ENCODE measurements around the gene CLOCK.

Gene CLOCK

DNA sequence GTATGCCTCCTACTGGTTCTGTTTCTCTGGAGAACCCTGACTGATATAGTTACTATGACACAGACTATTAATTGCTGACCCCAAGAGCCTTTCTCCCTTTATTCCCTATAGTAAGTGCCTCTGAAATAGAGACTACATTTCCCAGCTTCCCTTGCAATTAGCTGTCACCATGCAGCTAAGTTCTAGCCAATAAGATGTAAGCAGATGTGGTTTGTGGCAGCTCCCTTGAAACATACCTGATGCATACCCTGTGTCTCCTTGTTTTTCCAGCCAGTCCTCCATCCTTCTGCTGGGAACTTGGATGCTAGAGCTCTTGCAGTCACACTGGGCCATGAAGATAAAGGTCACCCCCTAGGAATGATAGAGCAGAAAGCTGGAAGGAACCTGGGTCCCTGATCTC lies 160.6 kb downstream of the CLOCK start:
- no peak overlapping the region for H3K4me3 ChIP-seq (ENCODE audit: low read depth, low read length)

- no peak overlapping the region for H3K4me3 ChIP-seq (ENCODE audit: low read depth, low read length)
Measured at GRCh38 chr4:55385201-55385649, 161.5 kb downstream of the CLOCK start.

DNA sequence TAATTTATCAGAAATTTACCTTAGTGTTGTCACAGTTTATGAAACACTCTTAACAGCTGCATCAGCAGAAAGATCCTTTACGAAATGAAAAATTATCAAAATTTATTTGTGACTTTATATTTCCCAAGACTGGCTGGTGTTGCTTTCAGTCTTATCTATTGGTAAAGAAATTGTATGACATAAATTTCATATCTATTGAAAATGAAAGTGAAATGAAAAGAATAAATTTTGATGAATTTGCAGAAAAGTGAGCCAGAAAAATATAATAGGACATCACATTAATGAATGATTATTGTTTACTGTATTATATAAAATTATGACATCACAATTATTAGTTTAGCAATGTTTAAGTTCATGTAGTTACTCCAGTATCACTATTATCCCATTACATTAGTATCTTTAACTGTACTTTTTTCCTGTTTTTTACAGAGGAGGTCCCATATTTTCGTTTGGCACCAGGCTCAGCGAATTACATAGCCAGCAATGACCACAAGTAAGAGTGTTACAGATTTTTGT lies 164.2 kb downstream of the CLOCK start:
- H3K4me3 ChIP-seq (ENCODE audit: low read depth, low read length) = no peak overlapping the region

DNA sequence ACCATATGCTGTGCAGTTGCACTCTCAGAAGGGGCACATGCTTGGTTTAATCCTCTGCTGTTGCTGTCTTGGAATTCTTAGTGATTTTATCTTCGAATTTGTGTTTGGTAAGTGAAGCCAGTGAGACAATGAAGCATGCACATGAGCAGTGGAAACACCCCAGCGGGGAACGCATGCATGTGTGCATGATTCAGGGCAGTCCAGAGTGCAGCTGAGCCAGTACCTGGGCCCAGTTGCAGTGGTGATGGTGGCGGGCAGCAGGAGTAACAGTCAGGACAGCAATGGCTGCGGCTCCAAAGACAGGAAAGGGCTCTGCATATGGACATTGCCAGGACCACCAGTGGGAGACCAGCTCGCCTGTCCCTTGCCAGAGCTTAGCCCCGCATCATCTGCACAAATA lies 165.2 kb downstream of the CLOCK start:
- H3K4me3 ChIP-seq (ENCODE audit: low read depth, low read length) = no peak overlapping the region

DNA sequence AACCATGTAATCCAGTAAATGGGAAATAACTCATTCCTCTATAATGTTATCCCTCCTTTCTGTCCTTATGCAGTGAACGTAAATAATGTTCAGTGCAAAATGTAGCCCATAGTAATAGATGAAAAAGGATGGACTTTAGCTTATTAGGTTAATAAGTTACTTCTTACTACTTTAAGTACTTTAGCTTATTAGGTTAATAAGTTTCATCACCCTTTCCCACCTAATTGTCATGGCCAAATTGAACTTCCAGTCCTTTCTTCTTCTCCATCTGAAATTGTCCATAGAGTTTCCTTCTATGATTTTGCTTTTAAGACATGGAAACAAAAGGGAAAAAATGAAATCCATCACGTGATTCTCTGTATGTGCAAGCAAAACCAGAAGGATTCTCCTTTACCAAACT lies 166.1 kb downstream of the CLOCK start:
- H3K4me3 ChIP-seq (ENCODE audit: low read depth, low read length) = no peak overlapping the region

DNA sequence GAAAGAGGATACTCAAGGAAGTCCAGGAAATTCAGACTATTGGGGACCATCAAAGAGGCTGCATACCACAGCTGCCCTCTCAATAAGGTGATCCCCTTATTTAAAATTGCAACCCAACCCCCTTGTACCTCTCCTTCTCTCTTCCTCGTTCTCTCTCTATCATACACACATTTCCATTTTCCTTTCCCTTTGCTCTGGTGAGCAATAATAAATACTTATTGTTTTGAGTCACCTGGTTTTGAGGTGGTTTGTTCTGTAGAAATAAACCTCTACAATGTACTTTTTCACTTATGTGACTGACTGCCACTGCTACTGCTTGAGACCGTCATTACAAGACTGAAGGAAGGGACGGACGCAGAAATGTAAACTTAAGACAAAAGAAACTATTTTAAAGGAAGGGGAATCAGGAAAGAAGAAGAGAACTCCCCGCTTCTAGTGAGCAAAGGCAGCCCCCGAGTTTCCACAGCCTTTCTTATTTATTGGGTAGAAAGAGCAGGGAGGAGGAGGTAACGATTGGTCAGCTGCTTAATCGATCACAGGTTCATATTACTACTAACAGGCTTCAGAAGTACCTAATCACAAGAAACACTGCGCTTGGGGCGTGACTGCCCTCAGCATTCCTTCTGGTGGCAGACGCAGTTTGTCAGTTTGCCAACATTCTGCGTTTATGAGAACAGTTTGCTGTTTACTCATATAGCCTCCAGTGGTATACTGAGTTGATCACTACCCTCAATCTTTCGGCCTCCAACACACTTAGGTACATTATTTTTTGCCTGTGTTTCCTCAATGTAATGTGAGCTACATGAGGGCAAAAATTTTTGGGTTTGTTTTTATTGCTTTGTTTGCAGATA lies 167.9 kb downstream of the CLOCK start:
- no peak overlapping the region for H3K4me3 ChIP-seq (ENCODE audit: low read depth, low read length)
